HEK293 (cell line): ENCODE measurements around the gene ASIC4.

Source experiments
- CTCF ChIP-seq: fragments of 450-650 bp; formaldehyde crosslinking; IDR thresholded peaks from 2 replicates; pipeline ENCODE4 v1.5.1; 2016; ENCODE audit warnings: missing biosample characterization, missing genetic modification characterization
- HOXA7 ChIP-seq: sonication (generic); formaldehyde crosslinking; IDR thresholded peaks from 2 replicates; pipeline ENCODE4 v1.8.1; 2022; ENCODE audit warnings: missing genetic modification reagents, borderline replicate concordance
- REST ChIP-seq: fragments of 450-650 bp; formaldehyde crosslinking; IDR thresholded peaks from 2 replicates; pipeline ENCODE4 v1.5.1; 2016; ENCODE audit warnings: missing biosample characterization, missing genetic modification characterization
- TRIM28 ChIP-seq: IDR thresholded peaks from 2 replicates; pipeline ENCODE4 v1.6.1; 2011; ENCODE audit warnings: low read length, control low read depth, borderline replicate concordance
- ZBTB6 ChIP-seq: fragments of 450-650 bp; formaldehyde crosslinking; IDR thresholded peaks from 2 replicates; pipeline ENCODE4 v1.5.1; 2017; ENCODE audit warnings: missing biosample characterization, missing genetic modification characterization
- ZEB2 ChIP-seq: fragments of 450-650 bp; formaldehyde crosslinking; IDR thresholded peaks from 2 replicates; pipeline ENCODE4 v1.5.1; 2016; ENCODE audit warnings: missing biosample characterization, missing genetic modification characterization
- ZNF174 ChIP-seq: fragments of 450-650 bp; formaldehyde crosslinking; IDR thresholded peaks from 2 replicates; pipeline ENCODE4 v1.5.0; 2017; ENCODE audit warnings: missing biosample characterization, mild to moderate bottlenecking, missing genetic modification characterization
- ZNF202 ChIP-seq: fragments of 450-650 bp; formaldehyde crosslinking; IDR thresholded peaks from 2 replicates; pipeline ENCODE4 v1.5.1; 2016; ENCODE audit warnings: missing biosample characterization, missing genetic modification characterization, borderline replicate concordance
- ZNF302 ChIP-seq: fragments of 450-650 bp; formaldehyde crosslinking; IDR thresholded peaks from 2 replicates; pipeline ENCODE4 v1.5.1; 2016; ENCODE audit warnings: missing biosample characterization, missing genetic modification characterization, low read depth
- ZNF416 ChIP-seq: fragments of 450-650 bp; formaldehyde crosslinking; IDR thresholded peaks from 2 replicates; pipeline ENCODE4 v1.5.1; 2016; ENCODE audit warnings: missing biosample characterization, missing genetic modification characterization
- ZNF449 ChIP-seq: fragments of 450-650 bp; formaldehyde crosslinking; IDR thresholded peaks from 2 replicates; pipeline ENCODE4 v1.5.1; 2017; ENCODE audit warnings: missing biosample characterization, mild to moderate bottlenecking, missing genetic modification characterization, moderate library complexity
- ZNF843 ChIP-seq: fragments of 450-650 bp; formaldehyde crosslinking; IDR thresholded peaks from 2 replicates; pipeline ENCODE4 v1.5.1; 2016; ENCODE audit warnings: missing biosample characterization, missing genetic modification characterization

- TF ChIP-seq ZNF174 (tag by site-specific recombination): no peak
- TF ChIP-seq HOXA7 (CRISPR knock-in tag): no peak
- no peak for TF ChIP-seq ZNF843 (tag by site-specific recombination)
- no peak for TF ChIP-seq CTCF (tag by site-specific recombination)
- no peak for TF ChIP-seq TRIM28
- TF ChIP-seq ZNF416 (tag by site-specific recombination): no peak
- TF ChIP-seq ZNF449 (tag by site-specific recombination): no peak
- TF ChIP-seq ZNF202 (tag by site-specific recombination): no peak
- no peak for TF ChIP-seq REST (tag by site-specific recombination)
- TF ChIP-seq ZNF302 (tag by site-specific recombination): no peak
- no peak for TF ChIP-seq ZEB2 (tag by site-specific recombination)
- no peak for TF ChIP-seq ZBTB6 (tag by site-specific recombination)
Measured at GRCh38 chr2:219496247-219496824, 17.9 kb upstream of the ASIC4 start.
